GM19035 (cell line): ENCODE measurements around the gene KIF5C.

Source experiments
- ATAC-seq: cut with Tn5 transposase; IDR thresholded peaks from one replicate; pipeline ENCODE4 v1.9.1; 2021; ENCODE audit not compliant: unreplicated experiment

KIF5C gene

DNA sequence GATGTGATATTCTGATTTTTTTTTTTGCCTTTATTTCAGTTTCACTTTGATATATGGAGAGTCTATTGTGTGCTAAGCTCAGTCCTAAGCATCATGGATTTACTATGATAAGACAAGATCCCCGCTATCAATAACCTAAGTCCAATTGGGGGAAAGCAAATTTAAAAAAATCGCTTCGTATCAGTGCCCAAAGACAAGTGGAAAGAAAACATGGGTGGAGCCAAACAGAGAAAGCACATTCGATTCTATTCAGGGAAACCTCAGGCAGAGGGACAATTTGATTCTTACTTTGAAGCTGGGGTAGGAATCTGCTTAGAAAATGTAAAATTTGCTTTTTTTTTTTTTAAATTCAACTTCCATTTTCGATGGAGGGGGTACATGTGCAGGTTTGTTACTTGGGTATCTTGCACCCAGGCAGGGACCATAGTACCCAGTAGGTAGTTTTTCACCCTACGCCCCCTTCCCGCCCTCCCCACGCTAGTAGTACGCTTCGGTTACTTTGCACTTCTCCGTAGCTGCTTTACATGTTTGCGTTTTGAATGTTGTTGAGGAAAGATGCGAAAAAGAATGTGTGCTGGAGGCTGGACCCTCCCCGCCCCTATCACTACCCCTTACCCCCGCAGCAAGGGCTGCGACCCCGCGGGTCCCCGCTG lies 12.4 kb downstream of the KIF5C start:
- ATAC-seq, result no peak

DNA sequence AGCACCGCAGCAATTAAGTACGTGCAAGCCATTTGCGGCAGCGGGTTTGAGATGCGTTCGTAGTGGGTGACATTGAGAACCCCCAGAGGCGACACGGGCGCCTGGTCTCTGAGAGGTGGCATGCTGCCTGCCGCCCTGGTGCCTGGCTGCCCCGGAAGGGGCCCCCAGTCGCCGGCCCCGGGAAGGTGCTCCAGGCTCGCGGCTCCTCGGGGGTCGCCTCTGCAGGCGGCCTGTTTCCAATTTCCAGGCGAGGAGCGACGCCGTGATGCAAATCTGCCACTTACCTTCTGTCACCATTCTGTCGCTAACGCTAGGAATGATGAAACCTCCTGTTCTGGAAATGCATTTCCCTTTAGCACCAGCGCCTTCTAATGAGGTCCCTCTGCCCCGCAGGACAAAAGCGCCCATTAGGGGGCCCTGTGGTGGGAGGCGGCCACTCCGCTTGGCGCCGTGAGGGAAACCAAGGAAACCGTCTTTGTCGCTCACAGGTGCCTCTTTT lies 13.0 kb downstream of the KIF5C start:
- no peak for ATAC-seq

DNA sequence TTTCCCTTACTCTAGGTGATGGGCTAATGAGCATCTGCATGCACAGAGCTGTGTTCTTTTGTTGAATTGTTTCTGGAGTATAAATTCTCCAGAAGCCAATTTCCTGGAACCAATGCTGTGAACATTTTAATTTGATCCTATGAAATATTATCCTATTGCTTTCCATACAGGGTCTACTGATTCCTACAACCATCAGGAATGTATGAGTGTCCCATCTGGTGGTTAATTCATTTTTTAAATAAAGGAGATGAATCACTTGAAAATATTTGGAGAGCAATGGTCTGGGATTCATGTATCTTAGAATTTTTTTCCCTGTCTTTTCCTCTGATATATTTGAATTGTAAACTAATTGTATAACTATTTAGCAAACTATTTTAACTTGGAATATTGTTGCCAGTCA lies 14.0 kb downstream of the KIF5C start:
- no peak for ATAC-seq

DNA sequence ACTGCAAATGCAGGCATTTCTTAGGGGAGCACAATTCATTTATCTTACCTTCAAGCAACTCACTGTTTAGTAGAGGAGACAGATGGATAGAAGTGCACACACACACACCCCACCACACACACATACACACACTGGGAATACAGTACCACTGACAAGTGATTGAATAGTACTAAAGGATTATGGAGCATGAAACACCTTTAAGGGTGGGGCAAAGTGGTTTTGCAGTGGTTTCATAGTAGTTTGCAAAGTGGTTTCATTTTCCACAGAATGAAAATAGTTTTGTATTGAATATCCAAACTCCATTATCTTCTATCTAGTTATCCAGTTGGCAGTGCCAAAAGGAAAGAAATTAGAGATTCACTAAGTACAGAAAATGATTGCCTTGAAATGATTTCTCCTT lies 18.9 kb downstream of the KIF5C start:
- no peak for ATAC-seq

DNA sequence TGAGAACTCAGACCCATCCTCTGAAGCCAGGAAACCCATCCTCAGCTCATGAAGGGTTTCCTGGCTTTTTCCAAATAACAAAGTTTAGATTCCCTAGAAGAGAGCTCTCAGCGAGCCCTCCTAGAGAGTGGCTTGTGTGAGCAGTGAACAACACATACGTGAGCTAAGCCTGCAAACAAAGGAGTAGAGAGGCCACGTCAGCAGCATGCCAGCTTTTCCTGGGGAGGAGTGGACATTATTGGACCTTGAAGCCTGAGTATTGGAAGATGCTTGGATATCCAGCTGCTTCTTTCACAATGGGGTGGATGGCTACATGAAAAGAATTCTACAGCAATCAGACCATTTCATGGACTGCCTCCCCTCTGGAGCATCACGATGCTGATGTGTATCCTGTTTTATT lies 21.1 kb downstream of the KIF5C start:
- ATAC-seq, result no peak

DNA sequence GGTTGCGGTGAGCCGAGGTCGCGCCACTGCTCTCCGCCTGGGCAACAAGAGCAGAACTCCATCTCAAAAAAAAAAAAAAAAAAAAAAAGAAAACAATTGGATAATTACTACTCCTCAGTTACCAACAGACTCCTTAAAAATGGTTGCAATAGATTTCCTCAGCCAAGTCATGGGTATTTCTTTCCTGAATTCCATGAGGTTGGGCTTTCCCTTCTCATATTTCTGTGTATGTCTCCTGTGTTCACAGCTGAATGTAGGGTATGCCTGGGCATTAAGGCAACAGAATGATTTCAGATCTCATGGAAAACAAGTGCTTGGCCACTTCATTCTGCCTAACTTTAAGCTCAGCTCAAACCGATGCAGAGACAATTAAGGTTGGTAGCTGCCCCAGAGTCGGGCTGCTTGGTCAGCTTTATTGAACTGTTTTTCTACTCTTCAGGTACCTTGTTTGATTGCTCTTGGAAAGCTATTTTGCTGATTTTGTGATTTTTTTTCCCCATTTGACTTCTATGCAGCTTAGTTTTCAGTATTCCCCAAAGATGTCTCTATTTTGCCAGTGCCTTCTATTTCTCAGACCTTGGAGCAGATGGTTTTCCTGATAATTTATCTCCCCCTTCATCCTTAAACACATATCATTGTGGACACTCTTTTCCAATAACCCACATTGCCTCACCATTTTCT lies 24.8 kb downstream of the KIF5C start:
- no peak for ATAC-seq

DNA sequence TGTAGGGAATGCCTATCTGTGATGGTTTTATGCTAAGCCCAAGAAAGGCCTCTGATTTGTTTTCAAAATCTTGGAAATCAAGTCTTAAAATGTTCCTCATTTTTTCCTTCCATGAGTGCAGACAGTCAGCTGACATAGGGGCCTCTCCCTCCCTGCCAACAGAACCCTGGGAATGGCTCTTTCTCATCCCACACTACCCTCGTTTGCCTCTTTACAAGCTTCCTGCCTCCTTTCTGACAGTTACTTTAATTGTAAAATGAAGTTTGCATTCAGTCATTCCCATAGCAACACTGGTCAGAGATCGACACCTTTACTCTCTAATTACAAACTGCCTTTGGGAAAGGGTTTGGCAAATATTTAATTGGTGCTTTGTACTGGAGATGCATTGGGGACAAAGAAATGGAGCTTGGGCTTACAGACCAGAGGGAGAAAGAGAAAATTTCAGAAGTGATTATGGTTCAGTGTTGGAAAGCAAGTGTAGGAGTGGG lies 25.4 kb downstream of the KIF5C start:
- no peak for ATAC-seq

DNA sequence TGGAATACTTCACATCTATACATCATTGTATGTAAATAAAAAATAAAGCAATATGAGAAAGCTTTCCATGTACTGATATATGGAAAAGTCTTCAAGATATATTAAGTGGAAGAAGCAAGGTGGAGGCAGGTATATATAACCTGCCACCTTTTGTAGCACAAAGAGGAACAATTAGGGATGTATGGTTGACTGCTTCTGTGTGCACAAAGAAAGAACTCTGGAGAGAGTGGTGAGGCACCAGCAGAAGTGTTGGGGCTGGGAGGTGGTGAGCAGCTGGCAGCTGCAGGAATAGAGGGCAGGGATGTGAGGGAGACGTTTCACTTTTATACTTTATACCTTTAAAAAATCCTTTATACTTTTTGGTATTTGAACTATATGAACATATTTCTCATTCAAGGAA lies 26.1 kb downstream of the KIF5C start:
- ATAC-seq, result no peak

DNA sequence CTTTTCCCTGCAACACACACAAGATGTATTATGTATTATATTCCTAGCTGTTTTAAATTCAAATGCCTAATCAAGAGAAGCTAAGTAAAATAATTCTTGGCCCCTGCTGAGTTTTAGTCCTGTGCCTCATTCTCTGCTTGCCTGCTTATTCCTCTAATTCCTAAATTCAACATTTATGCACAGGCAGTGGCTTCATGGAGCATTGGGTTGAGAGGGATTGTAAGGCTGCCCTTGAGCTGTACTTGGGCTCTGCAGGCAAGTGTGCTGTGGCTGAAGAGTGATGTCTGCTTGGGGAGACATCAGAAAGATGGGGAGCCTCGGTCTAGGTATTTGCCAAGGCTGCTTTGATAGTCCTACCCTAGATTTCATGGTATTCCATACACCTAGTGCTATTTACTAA lies 27.8 kb downstream of the KIF5C start:
- ATAC-seq, result no peak

DNA sequence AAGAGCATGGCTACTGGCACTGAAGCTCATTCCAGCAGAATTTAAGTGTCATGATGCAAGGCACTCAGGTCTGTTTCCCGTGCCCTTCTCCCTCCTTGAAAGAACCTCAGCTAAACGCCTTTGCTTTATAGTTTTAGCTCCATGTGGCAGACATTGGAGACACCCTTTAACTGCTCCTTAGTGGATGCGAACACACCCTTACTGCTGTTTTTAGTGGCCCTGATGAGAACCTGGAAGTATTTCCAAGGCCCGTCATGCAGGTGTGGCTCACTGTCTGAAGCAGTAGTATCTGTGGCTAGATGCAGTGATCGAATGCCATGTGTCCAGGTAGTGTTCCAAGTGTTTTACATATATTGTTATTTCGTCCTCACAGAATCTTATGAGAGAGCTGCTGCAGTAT lies 28.3 kb downstream of the KIF5C start:
- ATAC-seq, result no peak

DNA sequence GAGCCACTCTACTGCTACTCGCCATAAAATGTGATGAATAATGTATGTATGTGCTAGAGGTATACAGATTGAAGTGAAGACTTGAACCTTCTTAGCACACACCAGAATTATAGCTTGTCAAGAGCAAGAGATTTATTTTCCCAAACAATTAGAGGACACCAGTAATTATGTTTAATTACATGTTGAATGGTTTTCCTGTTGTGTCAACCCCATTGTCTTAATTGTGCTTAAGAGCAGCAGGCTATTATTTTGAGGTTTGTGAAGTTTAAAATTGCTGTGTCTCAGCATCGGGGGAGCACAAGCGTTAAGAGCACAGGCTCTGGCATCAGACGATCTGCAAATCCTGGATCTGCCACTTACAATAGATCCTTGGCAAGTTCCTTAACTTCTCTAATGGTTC lies 29.0 kb downstream of the KIF5C start:
- no peak for ATAC-seq

DNA sequence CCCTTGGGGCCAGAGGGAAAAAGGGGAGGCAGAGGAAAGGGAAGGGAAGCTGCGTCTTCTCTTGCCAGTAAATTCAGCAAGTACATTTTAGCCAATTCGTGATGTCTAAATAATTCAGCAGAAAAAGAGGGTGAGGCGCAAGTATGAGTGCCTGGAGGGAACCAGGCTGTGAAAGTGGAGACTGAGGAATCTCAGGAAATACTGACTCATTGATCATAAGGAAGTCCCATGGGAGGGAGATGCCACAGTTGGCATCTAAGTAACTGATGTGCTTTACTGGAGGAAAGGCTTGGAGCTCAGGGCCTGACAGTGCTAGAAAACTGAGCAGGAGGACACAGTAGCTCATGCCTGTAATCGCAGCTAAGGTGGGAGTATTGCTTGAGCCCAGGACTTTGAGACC lies 31.1 kb downstream of the KIF5C start:
- ATAC-seq, result no peak

DNA sequence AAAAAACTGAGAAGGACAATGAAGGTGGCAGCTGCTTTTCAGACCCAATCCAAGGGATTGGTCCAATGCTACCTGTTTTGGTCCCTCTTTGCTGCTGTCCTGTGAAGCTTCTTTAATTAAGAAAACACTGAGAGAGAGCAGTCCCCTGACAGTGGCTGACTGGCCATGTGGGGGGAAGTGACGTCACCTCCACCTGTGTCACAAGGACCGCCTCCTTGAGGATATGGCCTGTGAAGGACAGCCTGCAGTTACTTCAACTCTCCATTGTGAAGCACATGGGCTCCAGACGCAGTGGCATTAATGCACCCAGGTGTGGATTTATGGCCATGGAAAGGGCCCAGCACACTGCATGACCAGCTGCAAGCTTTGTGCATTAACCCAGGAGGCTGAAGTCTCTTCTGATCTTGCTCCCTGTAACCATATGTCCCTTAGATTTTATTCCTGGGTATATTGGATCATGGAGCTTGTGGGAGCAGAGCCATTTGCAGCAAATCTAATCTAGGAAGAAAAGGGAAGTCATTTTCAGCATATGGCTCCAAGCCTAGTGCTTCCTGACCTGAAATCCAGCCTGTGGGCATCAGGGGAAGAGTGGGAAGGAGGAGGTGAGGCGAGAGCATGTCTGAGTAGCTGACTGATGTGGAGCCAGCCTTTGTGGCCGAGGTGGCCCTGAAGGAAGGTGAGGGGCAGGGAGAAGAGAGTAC lies 32.2 kb downstream of the KIF5C start:
- no peak for ATAC-seq

DNA sequence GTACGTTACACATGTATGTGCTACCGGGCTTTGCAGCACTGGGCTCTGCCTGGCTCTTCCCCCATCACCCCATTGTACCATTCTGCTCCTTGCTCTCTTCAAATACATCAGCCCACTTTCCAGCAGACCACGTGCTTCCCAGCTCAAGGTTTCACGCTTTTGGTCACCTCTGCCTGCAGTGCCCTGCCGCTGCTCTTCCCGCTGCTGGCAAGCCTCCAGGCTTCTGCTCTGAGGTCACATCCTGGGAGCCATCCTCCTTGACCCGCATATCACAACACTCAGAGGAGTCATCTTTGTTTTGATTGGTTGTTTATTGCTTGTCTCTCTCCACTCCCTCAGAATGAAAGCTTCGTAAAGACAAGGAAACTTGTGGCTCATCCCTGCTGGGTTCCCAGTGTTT lies 34.1 kb downstream of the KIF5C start:
- no peak for ATAC-seq

DNA sequence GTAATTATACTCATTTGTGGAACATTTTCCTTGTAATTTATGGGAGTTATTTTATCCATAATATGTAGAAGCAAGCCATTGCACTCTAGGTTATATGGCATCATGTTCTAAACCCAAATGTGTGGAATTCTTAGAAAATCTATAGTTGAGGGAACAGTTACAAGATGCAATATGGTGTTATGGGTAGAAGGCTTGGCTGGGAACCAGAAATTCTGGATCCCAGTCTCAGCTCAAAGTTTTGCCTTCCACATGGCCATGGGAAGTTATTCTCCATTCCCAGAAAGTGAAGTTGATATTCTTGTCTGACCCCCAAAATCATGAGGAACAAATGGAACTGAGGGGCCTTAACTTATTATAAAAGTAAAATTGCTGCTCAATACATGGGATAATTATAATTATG lies 38.0 kb downstream of the KIF5C start:
- ATAC-seq, result no peak

DNA sequence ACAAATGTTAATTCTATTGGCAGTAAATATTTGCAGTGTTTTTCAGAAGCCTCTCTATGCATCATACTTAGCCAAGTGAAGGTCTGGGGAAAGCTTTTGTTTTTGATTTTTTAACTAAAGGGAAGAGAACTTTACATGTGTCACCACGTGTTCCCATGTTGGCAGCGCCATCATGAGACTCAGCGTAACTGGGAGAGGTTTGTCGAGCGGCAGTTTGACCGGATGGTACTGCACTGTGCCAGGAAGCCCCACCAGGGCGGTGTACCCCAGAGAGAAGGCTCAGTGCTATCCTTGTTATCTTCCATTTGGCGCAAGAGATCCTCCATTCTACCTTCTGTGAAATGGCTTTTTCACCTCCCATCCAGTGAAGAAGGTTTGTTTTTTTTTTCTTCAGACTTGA lies 38.5 kb downstream of the KIF5C start:
- no peak for ATAC-seq

DNA sequence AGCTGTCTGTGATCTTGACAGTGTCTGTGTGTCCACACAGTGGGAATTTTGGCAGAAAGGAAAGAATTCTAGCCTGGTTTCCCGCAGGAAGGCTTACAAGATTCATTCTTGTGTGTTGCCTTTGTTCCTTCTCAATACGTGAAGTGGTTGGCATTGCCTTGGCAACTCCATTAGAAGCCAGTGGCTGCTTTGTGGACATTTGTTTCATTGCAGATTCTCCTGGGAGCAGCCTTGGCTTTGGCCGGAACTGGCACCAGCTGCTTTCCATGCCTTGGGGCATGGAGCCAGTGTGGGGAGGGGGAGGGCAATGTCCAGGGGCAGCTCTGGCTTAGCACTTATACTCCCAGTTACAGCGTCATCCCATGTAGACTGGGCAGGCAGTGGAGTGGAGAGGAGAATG lies 39.4 kb downstream of the KIF5C start:
- ATAC-seq, result no peak

DNA sequence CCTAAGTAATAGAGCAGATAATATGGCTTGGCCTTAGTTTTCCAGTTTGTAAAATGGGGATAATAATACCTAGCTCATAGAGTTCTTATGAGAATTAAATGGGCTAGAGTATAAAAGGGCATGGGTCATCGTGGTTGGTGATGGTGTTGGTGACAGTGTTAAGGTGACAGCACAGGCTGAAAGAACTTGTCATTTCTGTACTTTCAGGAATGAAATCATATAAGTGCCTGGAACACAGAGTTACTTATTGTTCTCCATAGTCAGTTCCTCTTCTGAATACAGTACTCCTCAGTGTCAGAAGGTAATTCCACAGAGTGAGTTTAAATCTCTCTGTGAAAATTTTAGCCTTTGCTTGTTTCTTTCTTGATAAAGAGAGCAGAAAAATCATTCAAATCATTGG lies 42.4 kb downstream of the KIF5C start:
- ATAC-seq, result no peak

DNA sequence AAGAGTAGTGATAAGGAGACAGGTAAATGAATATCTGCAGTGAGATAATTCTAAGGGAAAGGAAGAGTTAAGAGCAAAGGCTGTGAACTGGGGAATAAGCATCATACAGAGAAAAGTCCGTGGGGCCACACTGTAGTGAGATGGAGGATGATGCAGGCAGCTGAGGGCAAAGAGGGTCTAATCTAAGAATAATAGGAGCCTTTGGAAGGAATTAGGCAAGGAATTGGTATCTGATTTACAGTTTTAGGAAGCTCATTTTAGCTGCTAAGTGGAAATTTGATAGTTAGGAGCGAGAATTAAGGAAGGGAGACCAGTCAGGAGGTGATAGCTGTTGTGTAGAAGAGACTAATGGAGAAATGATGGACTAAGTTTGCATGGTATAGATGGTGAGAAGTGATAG lies 43.5 kb downstream of the KIF5C start:
- no peak for ATAC-seq

DNA sequence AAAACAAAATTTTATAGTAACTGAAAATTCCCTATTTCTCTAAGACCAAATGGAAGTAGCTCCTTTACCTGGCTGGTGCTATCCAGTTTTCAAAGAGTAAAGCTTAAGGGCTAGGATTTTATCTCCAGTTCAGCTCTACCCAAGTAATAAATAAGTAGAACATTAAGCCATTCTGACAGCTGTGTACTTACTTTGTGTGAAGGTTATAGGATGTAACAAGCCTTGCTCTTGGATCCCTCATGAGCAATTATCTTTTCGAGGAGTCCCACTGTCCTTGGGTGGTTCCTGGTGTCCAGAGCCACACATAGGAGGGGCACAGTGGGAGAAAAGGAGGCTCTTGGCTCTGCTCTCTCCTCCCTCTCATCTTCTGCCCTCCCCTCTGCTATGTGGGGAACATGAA lies 45.5 kb downstream of the KIF5C start:
- ATAC-seq, result no peak

DNA sequence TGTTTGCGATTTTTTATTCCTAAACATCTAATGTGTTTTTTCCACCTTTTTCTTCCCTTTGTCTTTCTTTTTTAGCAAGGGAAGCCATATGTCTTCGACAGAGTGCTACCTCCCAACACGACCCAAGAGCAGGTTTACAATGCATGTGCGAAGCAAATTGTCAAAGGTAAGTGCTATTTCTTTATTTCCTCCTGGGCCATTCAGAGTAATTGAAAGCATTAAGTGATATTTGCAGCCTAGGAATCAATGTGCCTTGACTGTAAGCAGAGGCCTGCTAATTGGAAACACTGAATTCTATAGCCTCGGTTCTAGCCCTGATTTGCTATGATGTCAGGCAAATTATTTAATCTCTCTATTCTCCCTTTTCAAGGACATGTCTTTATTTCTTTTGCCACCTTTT lies 47.0 kb downstream of the KIF5C start:
- no peak for ATAC-seq

DNA sequence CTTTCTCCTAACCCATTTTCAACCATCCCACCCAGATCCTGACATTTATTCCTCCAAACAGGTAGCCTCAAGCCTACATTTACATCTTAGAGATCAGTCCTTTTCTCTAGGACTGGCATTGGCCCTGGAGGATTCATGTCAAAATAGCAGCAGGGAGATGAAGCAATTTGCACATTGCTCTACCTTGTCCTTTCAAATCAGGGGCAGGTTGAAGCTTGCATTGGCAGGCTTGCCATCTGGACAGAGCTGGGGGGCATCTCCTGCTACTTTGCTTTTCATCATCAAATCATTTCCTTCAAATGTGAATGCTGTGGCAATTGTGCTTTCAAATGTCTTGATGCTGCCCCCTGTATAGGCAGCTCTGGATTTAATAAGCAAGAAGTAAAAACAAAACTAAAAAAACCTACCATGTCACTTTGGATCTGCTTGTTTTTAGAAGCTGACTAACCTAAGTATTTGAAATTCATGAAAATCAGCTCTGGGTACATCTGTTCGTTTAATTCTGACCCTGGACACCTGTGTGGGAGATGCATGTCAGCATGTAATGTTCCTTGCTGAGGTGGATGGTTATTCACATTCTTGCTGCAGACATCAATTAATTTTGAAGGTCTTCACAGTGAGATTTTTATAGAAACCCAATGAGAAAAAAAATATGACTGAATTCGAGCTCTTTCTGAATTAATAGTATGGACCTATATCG lies 47.9 kb downstream of the KIF5C start:
- ATAC-seq, result no peak
